HepG2 (cell line): ENCODE results near the gene PTPN5. TPM values are rescaled to one million over a fixed set of nuclear protein-coding genes. Genes with fewer than 3 reads are reported as not detected.

Source experiments
- ATAC-seq: fragments of 200-7000 bp; cut with Tn5 transposase; 3 replicates; pipeline ENCODE4 v1.9.1; 2020; ENCODE audit warnings: mild to moderate bottlenecking, moderate library complexity
- BruUV-seq: library from RNA; stranded (reverse); fragments of 400-500 nt; replicated peaks from 2 replicates; lab custom pipeline; 2021; lab: Mats Ljungman, UMichigan
- CTCF ChIA-PET: fragments of 300-600 bp; formaldehyde crosslinking; extraction: SDS; loops from one replicate; lab custom pipeline; 2021; ENCODE audit warnings: low total read pairs, inconsistent platforms, low intra/inter-chr PET ratio; lab: Yijun Ruan, JAX
- POLR2A ChIA-PET: fragments of 350-600 bp; sonication (Branson Sonifier 250); formaldehyde crosslinking; loops from one replicate; lab custom pipeline; 2020; ENCODE audit warnings: antibody characterized with exemption, inconsistent platforms; lab: Yijun Ruan, JAX
- DNase-seq: peaks from one replicate; pipeline ENCODE4 v3.0.0-alpha.2; 2015; ENCODE audit warnings: low spot score
- FAIRE-seq: peaks from 3 replicates; lab custom pipeline; 2011; peaks lifted over from hg19 to GRCh38; lab: Jason Lieb, UNC
- H2AFZ ChIP-seq: one replicate; pipeline ENCODE4 v1.6.1; 2011; ENCODE audit warnings: low read length, inconsistent platforms
- H3K27ac ChIP-seq: fragments of 300-600 bp; 3 replicates; pipeline ENCODE4 v1.8.0; 2011; ENCODE audit warnings: mixed run types, mild to moderate bottlenecking, mixed read lengths, low read length, inconsistent platforms; ENCODE audit not compliant: insufficient read depth; ENCODE audit errors: extremely low read length
- H3K27me3 ChIP-seq, 2 experiments: fragments of 200-600 bp in 1 of 2; 2 replicates in 1 of 2; 3 replicates in 1 of 2; pipeline versions ENCODE4 v1.6.0 to v1.8.0; 2011; ENCODE audit warnings: low read length in 2 of 2, mild to moderate bottlenecking in 2 of 2, moderate library complexity in 2 of 2, inconsistent platforms in 1 of 2; ENCODE audit not compliant: insufficient read depth in 2 of 2, control insufficient read depth in 1 of 2
- H3K36me3 ChIP-seq, 2 experiments: fragments of 200-600 bp in 1 of 2; replicated peaks in 1 of 2; 2 replicates in 1 of 2; 3 replicates in 1 of 2; pipeline versions ENCODE4 v1.5.1 to v1.8.0; 2011; ENCODE audit warnings: low read length in 2 of 2, inconsistent platforms in 1 of 2; ENCODE audit not compliant: insufficient read depth in 2 of 2, control insufficient read depth in 1 of 2
- H3K4me1 ChIP-seq: 2 replicates; pipeline ENCODE4 v1.5.1; 2012; ENCODE audit warnings: low read length, inconsistent platforms; ENCODE audit not compliant: insufficient read depth
- H3K4me2 ChIP-seq: 2 replicates; pipeline ENCODE4 v1.6.0; 2011; ENCODE audit warnings: low read depth, low read length, inconsistent platforms
- H3K4me3 ChIP-seq, 3 experiments: fragments of 200-600 bp in 1 of 3; sonication (generic), shearing (Covaris generic) in 1 of 3; replicated peaks in 1 of 3; 2 replicates each; pipeline ENCODE4 v1.5.1; 2011 to 2016; ENCODE audit warnings: low read length in 3 of 3, inconsistent platforms in 2 of 3, low read depth in 2 of 3, mild to moderate bottlenecking in 2 of 3, control low read depth in 1 of 3, mixed read lengths in 1 of 3; ENCODE audit not compliant: insufficient read depth in 1 of 3
- H3K79me2 ChIP-seq: one replicate; pipeline ENCODE4 v1.6.1; 2011; ENCODE audit warnings: low read length, inconsistent platforms; ENCODE audit not compliant: insufficient read depth
- H3K9ac ChIP-seq: 2 replicates; pipeline ENCODE4 v1.6.0; 2011; ENCODE audit warnings: mild to moderate bottlenecking, low read depth, low read length, inconsistent platforms; ENCODE audit not compliant: insufficient read depth
- H3K9me3 ChIP-seq: 2 replicates; pipeline ENCODE4 v1.5.1; 2012; ENCODE audit warnings: mild to moderate bottlenecking, low read length
- H4K20me1 ChIP-seq: 2 replicates; pipeline ENCODE4 v1.6.0; 2011; ENCODE audit warnings: inconsistent platforms, mild to moderate bottlenecking, low read length, moderate library complexity; ENCODE audit not compliant: insufficient read depth
- ARID4A ChIP-seq: sonication (generic); formaldehyde crosslinking; IDR thresholded peaks from 2 replicates; pipeline ENCODE4 v1.5.0; 2020; ENCODE audit warnings: mild to moderate bottlenecking, missing genetic modification reagents, borderline replicate concordance
- GTF3A ChIP-seq: sonication (generic); formaldehyde crosslinking; conservative IDR thresholded peaks from 2 replicates; pipeline ENCODE4 v1.4.0; 2020; ENCODE audit warnings: mild to moderate bottlenecking, missing genetic modification reagents
- NFAT5 ChIP-seq: sonication (generic); formaldehyde crosslinking; IDR thresholded peaks from 2 replicates; pipeline ENCODE4 v1.4.0; 2020; ENCODE audit warnings: missing genetic modification reagents
- RAD21 ChIP-seq: fragments of 450-650 bp; formaldehyde crosslinking; IDR thresholded peaks from 2 replicates; pipeline ENCODE4 v1.5.0; 2020; ENCODE audit warnings: mild to moderate bottlenecking
- TFE3 ChIP-seq: IDR thresholded peaks from 2 replicates; pipeline ENCODE4 v1.6.1; 2016
- ZSCAN21 ChIP-seq: sonication (generic); formaldehyde crosslinking; IDR thresholded peaks from 2 replicates; pipeline ENCODE4 v1.8.0; 2022; ENCODE audit warnings: mild to moderate bottlenecking, missing genetic modification reagents, moderate library complexity, borderline replicate concordance
- WGBS: methylation state at CpG from one replicate; pipeline ENCODE4 v1.1.6; 2017; ENCODE audit warnings: low lambda C conversion rate; 5-methylcytosine and 5-hydroxymethylcytosine counted together
- in situ Hi-C: cut with HindIII; loops from 2 replicates; pipeline ENCODE4 v1.10.0; 2017; ENCODE audit warnings: low pct_unique_long_range_greater_than_20kb; ENCODE audit not compliant: extremely low pct_ligation_motif_present
- intact Hi-C: fragments of 100-400 bp; cut with micrococcal nuclease; formaldehyde crosslinking; loops from one replicate; pipeline ENCODE4 v1.10.0; 2022; ENCODE audit not compliant: unreplicated experiment
- polyA plus RNA-seq, 8 experiments: library from polyadenylated mRNA; depleted of rRNA in 3 of 8; stranded (reverse) in 7 of 8; unstranded in 1 of 8; fragments of >200 nt; fragmentation: Illumina TruSeq in 4 of 8; extraction: Trizol in 4 of 8; gene quantifications; 2 replicates each; pipeline versions ENCODE4 v1.2.1 to v1.2.3, GENCODE V29; 2011 to 2016; ENCODE audit warnings: low read depth in 4 of 8, missing spikeins in 1 of 8, mixed read lengths in 1 of 8; ENCODE audit not compliant: insufficient read depth in 1 of 8
- total RNA-seq, 5 experiments: library from RNA; depleted of rRNA; stranded (reverse); fragments of >200 nt; fragmentation: Illumina TruSeq; extraction: Trizol; gene quantifications; 2 replicates each; pipeline ENCODE4 v1.2.3, GENCODE V29; 2016; ENCODE audit warnings: low read depth in 1 of 5

The PTPN5 gene
- total and polyA plus RNA-seq, 2 of the 13 experiments (the other 11 are each of a cell fraction or from before 2014, with no cell fraction given), result not detected

DNA sequence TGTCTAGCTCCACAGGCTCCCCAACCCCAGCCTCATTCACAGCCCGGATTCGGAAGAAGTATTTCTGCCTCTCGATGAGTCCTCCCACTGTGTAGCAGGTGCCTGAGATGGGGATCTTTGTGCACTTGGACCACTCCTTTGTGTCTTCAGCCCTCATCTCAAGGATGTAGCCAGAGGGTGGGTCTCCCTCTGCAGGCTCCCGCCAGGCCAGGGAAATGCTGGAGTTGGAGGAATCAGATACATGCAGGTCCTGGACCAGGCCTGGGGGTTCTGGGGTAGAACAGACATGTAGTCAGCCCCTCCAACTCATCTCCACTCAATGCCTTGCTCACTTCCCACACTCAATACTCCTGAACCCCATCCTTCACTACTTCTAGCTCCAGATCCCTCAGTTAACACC, 82.2 kb downstream of the PTPN5 start:
- no peaks in the 10 kb centered on the region for H3K79me2 ChIP-seq
- no peak overlapping the region for H3K4me3 ChIP-seq
- H2AFZ ChIP-seq, result no peak overlapping the region
- in situ Hi-C loops, result no loop called here
- no TSS peak for BruUV-seq
- H3K4me1 ChIP-seq, result no peaks in the 10 kb centered on the region
- H3K9me3 ChIP-seq, result no peaks in the 10 kb centered on the region
- 30% methylated on average over 2 of the region's 4 CpGs for WGBS
- peaks cover 1 to 81% of the 10 kb centered on the region in 2 experiments for H3K27me3 ChIP-seq
- ChIA-PET POLR2A (no interaction called here), CTCF (no interaction called here)
- no peaks in the 10 kb centered on the region for H4K20me1 ChIP-seq
- no peak for DNase-seq
- no peak for FAIRE-seq
- no peak for ATAC-seq
- H3K4me2 ChIP-seq, result no peak overlapping the region
- no peak overlapping the region for H3K9ac ChIP-seq
- H3K36me3 ChIP-seq, result no peaks in the 10 kb centered on the region
- H3K27ac ChIP-seq, result no peak overlapping the region
- intact Hi-C loops, result no loop called here
- TF ChIP-seq RAD21 (CRISPR knock-in tag), result no peak
- TF ChIP-seq TFE3, result no peak
- TF ChIP-seq GTF3A (CRISPR knock-in tag), result no peak
- TF ChIP-seq NFAT5 (CRISPR knock-in tag), result no peak
- TF ChIP-seq ZSCAN21 (CRISPR knock-in tag), result no peak
- TF ChIP-seq ARID4A (CRISPR knock-in tag), result no peak
